ENCODE measurements around the gene MAD2L1. TPM values are rescaled to one million over a fixed set of nuclear protein-coding genes. Genes with fewer than 3 reads are reported as not detected.

The MAD2L1 gene
- 4.3 and 31.6 TPM in 2 replicates for total RNA-seq

GRCh38 chr4:120066517-120067340 lies at the start of gene MAD2L1:
TSS of gene MAD2L1 (minus strand) at chr4:120066848. CDS start at chr4:120066734, 114 bp downstream.

Measured in mesangial cell (primary cell).